Peyer's patch (tissue), 4 donors: ENCODE measurements around the gene ME1.

Experiments
- POLR2A ChIP-seq, 2 donors: fragments of 450-650 bp; IDR thresholded peaks; one replicate each; pipeline ENCODE4 v1.5.1; 2017; ENCODE audit warnings: antibody characterized with exemption in 2 of 2, mild to moderate bottlenecking in 2 of 2, moderate library complexity in 2 of 2
- TF ChIP-seq, protein P1 (sequence below), 6 experiments: fragments of 450-650 bp in 4 of 6; fragments of 200-600 bp in 2 of 6; sonication (generic) in 1 of 6; IDR thresholded peaks; one replicate each; pipeline ENCODE4 v1.5.1; 2017 to 2019; ENCODE audit warnings: antibody characterized with exemption in 6 of 6, mild to moderate bottlenecking in 3 of 6, moderate library complexity in 1 of 6

DNA sequence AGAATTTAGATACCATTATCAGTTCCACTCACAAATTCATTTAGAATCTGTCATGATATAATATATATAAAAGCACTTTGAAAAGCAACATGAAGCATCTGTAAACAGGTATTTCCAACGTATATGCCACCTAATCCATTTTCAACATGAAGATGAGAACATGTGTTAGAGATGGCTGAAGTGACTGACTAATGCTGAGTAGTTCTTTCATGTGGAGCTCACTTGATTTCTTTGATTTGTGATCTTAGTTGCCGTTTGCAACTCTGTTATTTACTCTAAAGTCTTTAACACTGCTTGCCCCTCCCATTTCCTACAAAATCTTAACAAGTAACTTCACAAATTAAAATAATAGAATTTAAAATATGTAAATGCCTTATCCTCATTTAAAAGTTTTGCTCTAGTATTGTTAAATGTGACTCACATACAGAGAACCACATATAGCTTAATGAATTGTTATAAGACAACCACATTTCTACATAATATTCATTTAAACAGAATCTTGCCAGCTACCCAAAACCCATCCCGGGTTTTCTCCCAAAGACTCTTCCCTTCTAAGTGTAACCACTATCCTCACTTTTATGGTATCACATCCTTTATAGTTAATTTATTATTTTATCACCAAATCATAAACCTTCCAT, 78.3 kb downstream of the ME1 start:
- TF ChIP-seq, protein P1, sequence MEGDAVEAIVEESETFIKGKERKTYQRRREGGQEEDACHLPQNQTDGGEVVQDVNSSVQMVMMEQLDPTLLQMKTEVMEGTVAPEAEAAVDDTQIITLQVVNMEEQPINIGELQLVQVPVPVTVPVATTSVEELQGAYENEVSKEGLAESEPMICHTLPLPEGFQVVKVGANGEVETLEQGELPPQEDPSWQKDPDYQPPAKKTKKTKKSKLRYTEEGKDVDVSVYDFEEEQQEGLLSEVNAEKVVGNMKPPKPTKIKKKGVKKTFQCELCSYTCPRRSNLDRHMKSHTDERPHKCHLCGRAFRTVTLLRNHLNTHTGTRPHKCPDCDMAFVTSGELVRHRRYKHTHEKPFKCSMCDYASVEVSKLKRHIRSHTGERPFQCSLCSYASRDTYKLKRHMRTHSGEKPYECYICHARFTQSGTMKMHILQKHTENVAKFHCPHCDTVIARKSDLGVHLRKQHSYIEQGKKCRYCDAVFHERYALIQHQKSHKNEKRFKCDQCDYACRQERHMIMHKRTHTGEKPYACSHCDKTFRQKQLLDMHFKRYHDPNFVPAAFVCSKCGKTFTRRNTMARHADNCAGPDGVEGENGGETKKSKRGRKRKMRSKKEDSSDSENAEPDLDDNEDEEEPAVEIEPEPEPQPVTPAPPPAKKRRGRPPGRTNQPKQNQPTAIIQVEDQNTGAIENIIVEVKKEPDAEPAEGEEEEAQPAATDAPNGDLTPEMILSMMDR (IDR thresholded peaks at IDR 0.05) = no peak
- TF ChIP-seq POLR2A (IDR thresholded peaks at IDR 0.05) = no peak
